Activated CD8-positive, alpha-beta T cell treated with anti-CD3 and anti-CD28 coated beads for 36 hours (primary cell): ENCODE measurements around the gene MORF4L1. TPM values are rescaled to one million over a fixed set of nuclear protein-coding genes. Genes with fewer than 3 reads are reported as not detected.
"Not testable (repeated sequence)": the region's sequence is repeated elsewhere in the genome, so short reads cannot be mapped to it uniquely, and the experiment has no call there.

Source experiments
- ATAC-seq: fragments of 200-7000 bp; cut with Tn5 transposase; one replicate; pipeline ENCODE4 v1.10.0; 2021; ENCODE audit warnings: mild to moderate bottlenecking, moderate library complexity
- CTCF ChIA-PET: fragments of 350-600 bp; sonication (Branson Sonifier 250); formaldehyde crosslinking; loops from one replicate; lab custom pipeline; 2021; ENCODE audit warnings: antibody characterized with exemption; lab: Charles Lee
- POLR2A ChIA-PET: fragments of 350-600 bp; sonication (Branson Sonifier 250); formaldehyde crosslinking; loops from one replicate; lab custom pipeline; 2021; ENCODE audit warnings: antibody characterized with exemption; lab: Charles Lee
- DNase-seq: peaks from one replicate; pipeline ENCODE4 v3.0.0-alpha.2; 2020
- H3K27ac Mint-ChIP-seq: one replicate; pipeline ENCODE4 v1.8.0; 2021; ENCODE audit warnings: mild to moderate bottlenecking, mixed read lengths
- H3K27me3 Mint-ChIP-seq: one replicate; pipeline ENCODE4 v1.8.0; 2021; ENCODE audit warnings: mixed read lengths
- H3K36me3 Mint-ChIP-seq: one replicate; pipeline ENCODE4 v1.8.0; 2021; ENCODE audit warnings: low read depth, mixed read lengths
- H3K4me1 Mint-ChIP-seq: one replicate; pipeline ENCODE4 v1.8.0; 2021; ENCODE audit warnings: low read depth, mixed read lengths
- H3K4me3 Mint-ChIP-seq: one replicate; pipeline ENCODE4 v1.8.0; 2021; ENCODE audit warnings: mild to moderate bottlenecking, moderate library complexity, mixed read lengths
- H3K9me3 Mint-ChIP-seq: one replicate; pipeline ENCODE4 v1.8.0; 2021; ENCODE audit warnings: mixed read lengths
- CTCF ChIP-seq: fragments of 200-600 bp; IDR thresholded peaks from one replicate; pipeline ENCODE4 v1.8.0; 2022; ENCODE audit warnings: antibody characterized with exemption, mild to moderate bottlenecking
- intact Hi-C: fragments of 100-400 bp; cut with micrococcal nuclease; formaldehyde crosslinking; loops from one replicate; pipeline ENCODE4 v1.10.0; 2022
- total RNA-seq, 2 experiments: library from RNA; stranded (reverse); gene quantifications; one replicate each; pipeline ENCODE4 v1.2.3, GENCODE V29; 2021

MORF4L1 gene
- total RNA-seq, 2 experiments from 2014 or later, result 236 to 247 TPM

- no peaks in the 10 kb centered on the region for H3K9me3 Mint-ChIP-seq
- POLR2A ChIA-PET, result no interaction called here
- H3K27ac Mint-ChIP-seq, result no peak overlapping the region
- CTCF ChIA-PET, result interaction anchor here (0.9 to 2.2 kb wide), 4 partner anchors 11 to 81 kb away, joined by 3 to 7 read pairs (median 4); no protein-coding TSS in a partner anchor
- H3K4me1 Mint-ChIP-seq, result no peaks in the 10 kb centered on the region
- no peaks in the 10 kb centered on the region for H3K27me3 Mint-ChIP-seq
- DNase-seq, result no peak
- no peak overlapping the region for H3K4me3 Mint-ChIP-seq
- no peak for TF ChIP-seq CTCF
- intact Hi-C loops, result no loop called here
- ATAC-seq, result no peak
- H3K36me3 Mint-ChIP-seq, result peaks cover 8% of the 10 kb centered on the region
Observed at GRCh38 chr15:78925956-78926743, 53.5 kb downstream of the MORF4L1 start.

- Mint-ChIP-seq H3K4me1 (no peaks in the 10 kb centered on the region), H3K27ac (no peak overlapping the region), H3K36me3 (peaks cover 2% of the 10 kb centered on the region), H3K27me3 (no peaks in the 10 kb centered on the region), H3K4me3 (no peak overlapping the region), H3K9me3 (no peaks in the 10 kb centered on the region)
- no peak for TF ChIP-seq CTCF
- DNase-seq (no peak), ATAC-seq (no peak)
- intact Hi-C loops, result no loop called here
- CTCF ChIA-PET, result interaction anchor here (2.2 kb wide), 1 partner anchor 18 kb away, joined by 7 read pairs; no protein-coding TSS in a partner anchor
- POLR2A ChIA-PET, result no interaction called here
Observed at GRCh38 chr15:78927077-78927790, 54.5 kb downstream of the MORF4L1 start.

DNA sequence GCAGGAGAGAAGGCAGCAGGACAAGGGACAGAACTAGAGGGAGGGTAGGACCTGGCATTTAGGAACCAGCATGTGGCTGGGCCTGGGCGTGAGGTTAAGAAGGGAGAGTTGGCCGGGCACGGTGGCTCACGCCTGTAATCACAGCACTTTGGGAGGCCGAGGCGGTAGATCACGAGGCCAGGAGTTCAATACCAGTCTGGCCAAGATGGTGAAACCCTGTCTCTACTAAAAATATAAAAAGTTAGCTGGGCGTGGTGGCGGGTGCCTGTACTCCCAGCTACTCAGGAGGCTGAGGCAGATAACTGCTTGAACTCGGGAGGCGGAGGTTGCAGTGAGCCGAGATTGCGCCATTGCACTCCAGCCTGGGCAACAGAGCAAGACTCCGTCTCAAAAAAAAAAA is 55.5 kb downstream of the MORF4L1 start:
- H3K36me3 Mint-ChIP-seq, POLR2A ChIA-PET, ATAC-seq, H3K4me3 Mint-ChIP-seq, H3K9me3 Mint-ChIP-seq, intact Hi-C loops, H3K4me1 Mint-ChIP-seq, CTCF ChIA-PET, H3K27ac Mint-ChIP-seq, H3K27me3 Mint-ChIP-seq, DNase-seq: not testable (repeated sequence)

DNA sequence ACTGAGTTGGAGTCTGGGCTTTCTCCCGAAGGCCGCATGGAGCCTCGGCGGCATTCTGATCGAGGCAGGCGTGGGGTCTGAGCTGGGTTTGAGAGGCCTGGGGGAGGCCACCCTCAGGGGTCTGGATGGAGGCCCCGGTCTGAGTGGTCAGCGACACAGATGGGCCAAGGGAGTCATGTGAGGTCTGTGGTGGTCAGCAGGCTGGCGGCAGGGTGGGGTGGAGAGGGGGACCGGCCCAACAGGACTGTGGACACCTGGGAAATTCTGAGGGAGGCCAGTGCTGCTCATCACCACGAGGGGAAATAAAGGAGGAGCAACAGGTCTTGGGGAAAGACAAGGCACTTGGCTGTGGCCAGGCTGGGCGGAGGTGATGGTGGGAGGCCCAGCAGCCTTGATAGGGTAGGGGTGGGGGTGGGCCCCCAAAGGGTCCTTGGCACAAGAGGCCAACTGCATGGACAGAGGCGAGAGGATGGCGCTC is 56.0 kb downstream of the MORF4L1 start:
- Mint-ChIP-seq H3K9me3 (no peaks in the 10 kb centered on the region), H3K4me3 (no peak overlapping the region), H3K4me1 (no peaks in the 10 kb centered on the region), H3K36me3 (peaks cover 2% of the 10 kb centered on the region), H3K27ac (no peak overlapping the region), H3K27me3 (no peaks in the 10 kb centered on the region)
- CTCF ChIA-PET, result no interaction called here
- no peak for ATAC-seq
- DNase-seq, result no peak
- TF ChIP-seq CTCF, result no peak
- intact Hi-C loops, result no loop called here
- POLR2A ChIA-PET, result no interaction called here

- Mint-ChIP-seq H3K27me3 (peaks cover 1% of the 10 kb centered on the region), H3K36me3 (peaks cover 2% of the 10 kb centered on the region), H3K27ac (no peak overlapping the region), H3K4me1 (no peaks in the 10 kb centered on the region), H3K9me3 (no peaks in the 10 kb centered on the region), H3K4me3 (no peak overlapping the region)
- DNase-seq, result no peak
- POLR2A ChIA-PET, result no interaction called here
- intact Hi-C loops, result no loop called here
- ATAC-seq, result no peak
- CTCF ChIA-PET, result no interaction called here
- TF ChIP-seq CTCF, result no peak
Observed at GRCh38 chr15:78929536-78930264, 57.0 kb downstream of the MORF4L1 start.
